Trophoblast cell (in vitro differentiated cells and primary cell): ENCODE results near the gene LILRA2.
"Not testable (repeated sequence)": the region's sequence is repeated elsewhere in the genome, so short reads cannot be mapped to it uniquely, and the experiment has no call there.

ENCODE experiments used
- DNase-seq, 2 donors: peaks; one replicate each; pipeline ENCODE4 v3.0.0-alpha.2; 2016
- H2AFZ ChIP-seq: 2 replicates; pipeline ENCODE4 v1.6.1; 2013; ENCODE audit warnings: low read length, moderate library complexity, mild to moderate bottlenecking; ENCODE audit not compliant: insufficient read depth, poor library complexity
- H2AK5ac ChIP-seq: 2 replicates; pipeline ENCODE4 v1.6.1; 2013; ENCODE audit warnings: mild to moderate bottlenecking, low read length
- H2BK120ac ChIP-seq: 2 replicates; pipeline ENCODE4 v1.6.1; 2013; ENCODE audit warnings: low read length, mild to moderate bottlenecking, moderate library complexity; ENCODE audit not compliant: insufficient read depth, poor library complexity
- H2BK12ac ChIP-seq: 2 replicates; pipeline ENCODE4 v1.6.1; 2013; ENCODE audit warnings: mild to moderate bottlenecking, low read length, moderate library complexity
- H2BK5ac ChIP-seq: 2 replicates; pipeline ENCODE4 v1.6.1; 2013; ENCODE audit warnings: low read length, low read depth, moderate library complexity, mild to moderate bottlenecking; ENCODE audit not compliant: poor library complexity
- H3K14ac ChIP-seq: 2 replicates; pipeline ENCODE4 v1.6.1; 2013; ENCODE audit warnings: mild to moderate bottlenecking, low read length
- H3K18ac ChIP-seq: 2 replicates; pipeline ENCODE4 v1.6.1; 2013; ENCODE audit warnings: mild to moderate bottlenecking, low read length
- H3K23ac ChIP-seq: 2 replicates; pipeline ENCODE4 v1.6.1; 2013; ENCODE audit warnings: low read length
- H3K27ac ChIP-seq: 2 replicates; pipeline ENCODE4 v1.5.1; 2013; ENCODE audit warnings: low read depth, mild to moderate bottlenecking, inconsistent platforms, low read length, moderate library complexity
- H3K27me3 ChIP-seq: 2 replicates; pipeline ENCODE4 v1.6.1; 2013; ENCODE audit warnings: inconsistent platforms, mild to moderate bottlenecking, low read length, moderate library complexity; ENCODE audit not compliant: insufficient read depth
- H3K36me3 ChIP-seq, 2 experiments: 1 replicate in 1 of 2; 2 replicates in 1 of 2; pipeline ENCODE4 v1.6.1; 2013; ENCODE audit warnings: low read length in 2 of 2, mild to moderate bottlenecking in 2 of 2, moderate library complexity in 1 of 2; ENCODE audit not compliant: insufficient read depth in 2 of 2, control insufficient read depth in 1 of 2
- H3K4ac ChIP-seq: 2 replicates; pipeline ENCODE4 v1.6.1; 2013; ENCODE audit warnings: low read depth, mild to moderate bottlenecking, low read length, moderate library complexity
- H3K4me1 ChIP-seq, 2 experiments: 1 replicate in 1 of 2; 2 replicates in 1 of 2; pipeline ENCODE4 v1.6.1; 2013; ENCODE audit warnings: low read length in 2 of 2, mild to moderate bottlenecking in 2 of 2, moderate library complexity in 1 of 2; ENCODE audit not compliant: insufficient read depth in 2 of 2, control insufficient read depth in 1 of 2
- H3K4me2 ChIP-seq: 2 replicates; pipeline ENCODE4 v1.6.1; 2013; ENCODE audit warnings: inconsistent platforms, mild to moderate bottlenecking, low read length, moderate library complexity
- H3K4me3 ChIP-seq: 2 replicates; pipeline ENCODE4 v1.5.1; 2013; ENCODE audit warnings: mild to moderate bottlenecking, low read depth, low read length, inconsistent platforms
- H3K79me1 ChIP-seq: one replicate; pipeline ENCODE4 v1.6.1; 2013; ENCODE audit warnings: low read length
- H3K79me2 ChIP-seq: 2 replicates; pipeline ENCODE4 v1.6.1; 2013; ENCODE audit warnings: low read length, mild to moderate bottlenecking; ENCODE audit not compliant: control insufficient read depth, insufficient read depth, poor library complexity
- H3K9ac ChIP-seq: 2 replicates; pipeline ENCODE4 v1.6.1; 2013; ENCODE audit warnings: mild to moderate bottlenecking, low read length
- H3K9me3 ChIP-seq: 2 replicates; pipeline ENCODE4 v1.6.1; 2013; ENCODE audit warnings: low read depth, mild to moderate bottlenecking, control low read depth, inconsistent platforms, low read length; ENCODE audit not compliant: insufficient read depth
- H4K12ac ChIP-seq: 2 replicates; pipeline ENCODE4 v1.6.1; 2013; ENCODE audit warnings: low read depth, mild to moderate bottlenecking, low read length, moderate library complexity
- H4K8ac ChIP-seq: 2 replicates; pipeline ENCODE4 v1.6.1; 2013; ENCODE audit warnings: low read depth, mild to moderate bottlenecking, low read length, moderate library complexity
- H4K91ac ChIP-seq: one replicate; pipeline ENCODE4 v1.6.1; 2013; ENCODE audit warnings: low read depth, mild to moderate bottlenecking, low read length, moderate library complexity
- WGBS: extraction: QIAGEN DNeasy Blood & Tissue Kit; methylation state at CpG from one replicate; pipeline ENCODE4 v1.1.7; 2013; ENCODE audit warnings: missing lambda C conversion rate; ENCODE audit not compliant: insufficient read length, insufficient coverage; ENCODE audit errors: extremely low coverage; 5-methylcytosine and 5-hydroxymethylcytosine counted together

LILRA2 gene

GRCh38 chr19:54587026-54587425, 13.4 kb downstream of the LILRA2 start:
- Histone ChIP-seq H3K4me1 (no peaks in the 10 kb centered on the region), H3K9ac (no peak overlapping the region), H3K27me3 (no peaks in the 10 kb centered on the region), H3K36me3 (no peaks in the 10 kb centered on the region), H2AK5ac (no peak overlapping the region), H2BK5ac (no peak overlapping the region), H4K91ac (no peak overlapping the region), H2BK120ac (no peak overlapping the region), H4K12ac (no peak overlapping the region), H3K4ac (no peak overlapping the region), H3K18ac (no peak overlapping the region), H2AFZ (no peak overlapping the region), H3K4me3 (no peak overlapping the region), H3K9me3 (peaks cover 34% of the 10 kb centered on the region), H3K4me2 (no peak overlapping the region), H2BK12ac (no peak overlapping the region), H3K79me1 (no peaks in the 10 kb centered on the region), H3K14ac (no peak overlapping the region), H3K27ac (no peak overlapping the region), H3K23ac (no peak overlapping the region), H4K8ac (no peak overlapping the region), H3K79me2 (no peaks in the 10 kb centered on the region)
- DNase-seq: no peak
- no CpG with 5 or more reads among the region's 7 CpGs for WGBS

GRCh38 chr19:54593445-54593844, 19.9 kb downstream of the LILRA2 start, which contains the start of gene LILRA1:
Gene LILRA1, plus strand, starts transcription at chr19:54593632. Its CDS starts 613 bp downstream, at chr19:54594245.
- not testable (repeated sequence) for H2BK120ac ChIP-seq, H3K4ac ChIP-seq, H3K79me2 ChIP-seq, H2BK5ac ChIP-seq, H4K12ac ChIP-seq, H3K36me3 ChIP-seq, H3K14ac ChIP-seq, DNase-seq, H4K91ac ChIP-seq, H3K27ac ChIP-seq, H2AFZ ChIP-seq, H3K79me1 ChIP-seq, H3K4me2 ChIP-seq, H4K8ac ChIP-seq, H3K23ac ChIP-seq, H3K9ac ChIP-seq, H3K18ac ChIP-seq, H2BK12ac ChIP-seq, H2AK5ac ChIP-seq, H3K27me3 ChIP-seq, H3K4me1 ChIP-seq
- peaks cover 65% of the 10 kb centered on the region for H3K9me3 ChIP-seq
- peak within 1 kb of the TSS; percentile 27 for H3K4me3 ChIP-seq
- WGBS: no CpG with 5 or more reads among the region's 6 CpGs

- H3K9ac ChIP-seq, H4K12ac ChIP-seq, H2BK120ac ChIP-seq, H3K4me2 ChIP-seq, H4K91ac ChIP-seq, H3K4me3 ChIP-seq, H2BK5ac ChIP-seq, H3K14ac ChIP-seq, H3K79me2 ChIP-seq, H3K79me1 ChIP-seq, DNase-seq, H3K18ac ChIP-seq, H3K23ac ChIP-seq, H3K27ac ChIP-seq, H2AFZ ChIP-seq, H3K27me3 ChIP-seq, H3K4ac ChIP-seq, H3K36me3 ChIP-seq, H2BK12ac ChIP-seq, H3K4me1 ChIP-seq, H2AK5ac ChIP-seq, H4K8ac ChIP-seq: not testable (repeated sequence)
- peaks cover 62% of the 10 kb centered on the region for H3K9me3 ChIP-seq
- no CpG with 5 or more reads among the region's 9 CpGs for WGBS
These were observed 20.5 kb downstream of the LILRA2 start for GRCh38 chr19:54593931-54594626.

GRCh38 chr19:54594737-54595136, 21.1 kb downstream of the LILRA2 start:
- no peak overlapping the region for H3K9ac ChIP-seq
- H4K8ac ChIP-seq: no peak overlapping the region
- H4K91ac ChIP-seq: no peak overlapping the region
- no peak overlapping the region for H3K14ac ChIP-seq
- no peak overlapping the region for H2BK12ac ChIP-seq
- no peak overlapping the region for H2BK5ac ChIP-seq
- no peak overlapping the region for H3K18ac ChIP-seq
- H3K79me2 ChIP-seq: no peaks in the 10 kb centered on the region
- no peak overlapping the region for H2AK5ac ChIP-seq
- WGBS: no CpG with 5 or more reads among the region's 5 CpGs
- no peaks in the 10 kb centered on the region for H3K4me1 ChIP-seq
- no peak for DNase-seq
- no peak overlapping the region for H4K12ac ChIP-seq
- H3K36me3 ChIP-seq: no peaks in the 10 kb centered on the region
- no peak overlapping the region for H2BK120ac ChIP-seq
- no peak overlapping the region for H3K4me3 ChIP-seq
- no peak overlapping the region for H3K23ac ChIP-seq
- H2AFZ ChIP-seq: no peak overlapping the region
- H3K4ac ChIP-seq: no peak overlapping the region
- H3K9me3 ChIP-seq: peaks cover 62% of the 10 kb centered on the region
- no peaks in the 10 kb centered on the region for H3K27me3 ChIP-seq
- no peak overlapping the region for H3K4me2 ChIP-seq
- no peak overlapping the region for H3K27ac ChIP-seq
- H3K79me1 ChIP-seq: no peaks in the 10 kb centered on the region
